Suprapubic skin (tissue), 3 donors: ENCODE results near the gene RLBP1.

Source experiments
- EP300 ChIP-seq: sonication (generic); formaldehyde crosslinking; IDR thresholded peaks from one replicate; pipeline ENCODE4 v1.6.1; 2017; ENCODE audit warnings: antibody characterized with exemption
- TF ChIP-seq, protein P1 (sequence below), 2 donors: fragments of 200-600 bp in 1 of 2; fragments of 450-650 bp in 1 of 2; sonication (generic) in 1 of 2; IDR thresholded peaks; one replicate each; pipeline ENCODE4 v1.5.1; 2016 to 2019; ENCODE audit warnings: antibody characterized with exemption in 2 of 2, mild to moderate bottlenecking in 1 of 2, moderate library complexity in 1 of 2

DNA sequence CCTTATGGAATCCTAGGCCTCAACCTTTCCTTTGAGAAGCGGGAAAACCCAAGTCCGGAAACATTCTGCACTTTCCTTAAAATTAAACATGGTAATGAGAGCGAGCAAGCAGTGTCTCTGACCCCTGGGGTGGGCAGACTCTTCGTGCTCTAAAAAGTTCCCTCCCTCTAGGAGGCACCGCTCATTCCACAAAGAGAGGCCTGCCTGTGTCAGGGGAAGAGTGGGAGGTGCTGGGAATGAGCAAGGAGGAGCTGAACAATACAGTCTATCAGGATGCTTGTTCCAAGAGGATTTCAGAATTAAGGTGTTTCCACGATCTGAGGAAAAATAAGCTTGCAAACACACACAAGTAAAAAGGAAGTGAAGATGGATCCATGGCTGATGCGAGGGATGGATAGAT, 6.0 kb upstream of the RLBP1 start:
- TF ChIP-seq, protein P1, sequence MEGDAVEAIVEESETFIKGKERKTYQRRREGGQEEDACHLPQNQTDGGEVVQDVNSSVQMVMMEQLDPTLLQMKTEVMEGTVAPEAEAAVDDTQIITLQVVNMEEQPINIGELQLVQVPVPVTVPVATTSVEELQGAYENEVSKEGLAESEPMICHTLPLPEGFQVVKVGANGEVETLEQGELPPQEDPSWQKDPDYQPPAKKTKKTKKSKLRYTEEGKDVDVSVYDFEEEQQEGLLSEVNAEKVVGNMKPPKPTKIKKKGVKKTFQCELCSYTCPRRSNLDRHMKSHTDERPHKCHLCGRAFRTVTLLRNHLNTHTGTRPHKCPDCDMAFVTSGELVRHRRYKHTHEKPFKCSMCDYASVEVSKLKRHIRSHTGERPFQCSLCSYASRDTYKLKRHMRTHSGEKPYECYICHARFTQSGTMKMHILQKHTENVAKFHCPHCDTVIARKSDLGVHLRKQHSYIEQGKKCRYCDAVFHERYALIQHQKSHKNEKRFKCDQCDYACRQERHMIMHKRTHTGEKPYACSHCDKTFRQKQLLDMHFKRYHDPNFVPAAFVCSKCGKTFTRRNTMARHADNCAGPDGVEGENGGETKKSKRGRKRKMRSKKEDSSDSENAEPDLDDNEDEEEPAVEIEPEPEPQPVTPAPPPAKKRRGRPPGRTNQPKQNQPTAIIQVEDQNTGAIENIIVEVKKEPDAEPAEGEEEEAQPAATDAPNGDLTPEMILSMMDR (IDR thresholded peaks at IDR 0.05): no peak
- no peak for TF ChIP-seq EP300
